Neuron (in vitro differentiated cells): ENCODE measurements around the gene ZMIZ2.
"Not testable (repeated sequence)": the region's sequence is repeated elsewhere in the genome, so short reads cannot be mapped to it uniquely, and the experiment has no call there.

ENCODE experiments used
- H2AFZ ChIP-seq: one replicate; pipeline ENCODE4 v1.6.1; 2013; ENCODE audit warnings: low read depth, mild to moderate bottlenecking, inconsistent platforms, low read length, moderate library complexity
- H3K27me3 ChIP-seq: one replicate; pipeline ENCODE4 v1.6.1; 2013; ENCODE audit warnings: low read length; ENCODE audit not compliant: insufficient read depth
- H3K36me3 ChIP-seq: one replicate; pipeline ENCODE4 v1.6.1; 2013; ENCODE audit warnings: low read length; ENCODE audit not compliant: insufficient read depth
- H3K4me1 ChIP-seq: one replicate; pipeline ENCODE4 v1.6.1; 2013; ENCODE audit warnings: low read length; ENCODE audit not compliant: insufficient read depth
- H3K4me3 ChIP-seq: 2 replicates; pipeline ENCODE4 v1.5.1; 2013; ENCODE audit warnings: mild to moderate bottlenecking, low read length, moderate library complexity
- H3K9me3 ChIP-seq: one replicate; pipeline ENCODE4 v1.6.1; 2013; ENCODE audit warnings: low read length

ZMIZ2 gene

GRCh38 chr7:44797329-44798258, 48.9 kb downstream of the ZMIZ2 start:
- no peaks in the 10 kb centered on the region for H3K9me3 ChIP-seq
- peaks cover 15% of the 10 kb centered on the region for H3K4me1 ChIP-seq
- peaks cover 39% of the 10 kb centered on the region for H3K36me3 ChIP-seq
- peak overlapping the region; percentile 83 for H3K4me3 ChIP-seq
- no peak overlapping the region for H2AFZ ChIP-seq
- no peaks in the 10 kb centered on the region for H3K27me3 ChIP-seq

- no peak overlapping the region for H2AFZ ChIP-seq
- no peaks in the 10 kb centered on the region for H3K9me3 ChIP-seq
- no peaks in the 10 kb centered on the region for H3K27me3 ChIP-seq
- H3K4me3 ChIP-seq, result peak overlapping the region; percentile 83
- peaks cover 15% of the 10 kb centered on the region for H3K4me1 ChIP-seq
- H3K36me3 ChIP-seq, result peaks cover 51% of the 10 kb centered on the region
Observed at GRCh38 chr7:44798649-44799305, 50.1 kb downstream of the ZMIZ2 start.

- Histone ChIP-seq H2AFZ (no peak overlapping the region), H3K27me3 (no peaks in the 10 kb centered on the region), H3K36me3 (peaks cover 56% of the 10 kb centered on the region), H3K9me3 (no peaks in the 10 kb centered on the region), H3K4me1 (peaks cover 15% of the 10 kb centered on the region), H3K4me3 (no peak overlapping the region)
Observed at GRCh38 chr7:44799939-44800338, 51.3 kb downstream of the ZMIZ2 start.

- H2AFZ ChIP-seq, result no peak overlapping the region
- H3K36me3 ChIP-seq, result peaks cover 56% of the 10 kb centered on the region
- no peaks in the 10 kb centered on the region for H3K27me3 ChIP-seq
- peaks cover 15% of the 10 kb centered on the region for H3K4me1 ChIP-seq
- no peak overlapping the region for H3K4me3 ChIP-seq
- H3K9me3 ChIP-seq, result no peaks in the 10 kb centered on the region
Observed at GRCh38 chr7:44801890-44802289, 53.2 kb downstream of the ZMIZ2 start.

GRCh38 chr7:44802418-44803025, 53.9 kb downstream of the ZMIZ2 start:
- peaks cover 56% of the 10 kb centered on the region for H3K36me3 ChIP-seq
- H2AFZ ChIP-seq, result no peak overlapping the region
- no peaks in the 10 kb centered on the region for H3K9me3 ChIP-seq
- peaks cover 15% of the 10 kb centered on the region for H3K4me1 ChIP-seq
- no peak overlapping the region for H3K4me3 ChIP-seq
- H3K27me3 ChIP-seq, result no peaks in the 10 kb centered on the region

GRCh38 chr7:44803828-44804519, 55.3 kb downstream of the ZMIZ2 start:
- H2AFZ ChIP-seq, H3K4me3 ChIP-seq, H3K4me1 ChIP-seq, H3K9me3 ChIP-seq, H3K27me3 ChIP-seq: not testable (repeated sequence)
- peaks cover 47% of the 10 kb centered on the region for H3K36me3 ChIP-seq

GRCh38 chr7:44805950-44806349, 57.3 kb downstream of the ZMIZ2 start:
- peaks cover 29% of the 10 kb centered on the region for H3K36me3 ChIP-seq
- H3K27me3 ChIP-seq, result no peaks in the 10 kb centered on the region
- H3K9me3 ChIP-seq, result no peaks in the 10 kb centered on the region
- no peak overlapping the region for H2AFZ ChIP-seq
- H3K4me3 ChIP-seq, result no peak overlapping the region
- H3K4me1 ChIP-seq, result no peaks in the 10 kb centered on the region

- Histone ChIP-seq H3K9me3 (no peaks in the 10 kb centered on the region), H3K27me3 (no peaks in the 10 kb centered on the region), H3K4me1 (no peaks in the 10 kb centered on the region), H3K36me3 (peaks cover 4% of the 10 kb centered on the region), H2AFZ (no peak overlapping the region), H3K4me3 (no peak overlapping the region)
Observed at GRCh38 chr7:44808914-44809393, 60.3 kb downstream of the ZMIZ2 start.

GRCh38 chr7:44811093-44811492, 62.4 kb downstream of the ZMIZ2 start:
- H3K27me3 ChIP-seq, result no peaks in the 10 kb centered on the region
- H3K4me1 ChIP-seq, result no peaks in the 10 kb centered on the region
- H3K4me3 ChIP-seq, result no peak overlapping the region
- H3K9me3 ChIP-seq, result no peaks in the 10 kb centered on the region
- H3K36me3 ChIP-seq, result no peaks in the 10 kb centered on the region
- H2AFZ ChIP-seq, result no peak overlapping the region

- no peaks in the 10 kb centered on the region for H3K27me3 ChIP-seq
- H2AFZ ChIP-seq, result no peak overlapping the region
- H3K4me3 ChIP-seq, result no peak overlapping the region
- no peaks in the 10 kb centered on the region for H3K36me3 ChIP-seq
- no peaks in the 10 kb centered on the region for H3K4me1 ChIP-seq
- no peaks in the 10 kb centered on the region for H3K9me3 ChIP-seq
Observed at GRCh38 chr7:44811571-44811970, 62.9 kb downstream of the ZMIZ2 start.

GRCh38 chr7:44814919-44815318, 66.3 kb downstream of the ZMIZ2 start:
- no peaks in the 10 kb centered on the region for H3K9me3 ChIP-seq
- H3K4me3 ChIP-seq, result no peak overlapping the region
- H3K27me3 ChIP-seq, result no peaks in the 10 kb centered on the region
- H3K36me3 ChIP-seq, result no peaks in the 10 kb centered on the region
- no peaks in the 10 kb centered on the region for H3K4me1 ChIP-seq
- no peak overlapping the region for H2AFZ ChIP-seq

GRCh38 chr7:44819292-44819691, 70.6 kb downstream of the ZMIZ2 start:
- Histone ChIP-seq H3K27me3 (no peaks in the 10 kb centered on the region), H2AFZ (no peak overlapping the region), H3K36me3 (peaks cover 5% of the 10 kb centered on the region), H3K9me3 (no peaks in the 10 kb centered on the region), H3K4me3 (no peak overlapping the region), H3K4me1 (no peaks in the 10 kb centered on the region)
